H1 (cell line): Measurements from ENCODE around the gene DCDC1. TPM values are rescaled to one million over a fixed set of nuclear protein-coding genes. Genes with fewer than 3 reads are reported as not detected.

Experiments used
- CTCF ChIA-PET: fragments of 300-600 bp; sonication (Branson Sonifier 250); formaldehyde crosslinking; loops from one replicate; lab custom pipeline; 2021; ENCODE audit not compliant: partially characterized antibody; lab: Charles Lee
- POLR2A ChIA-PET: fragments of 300-600 bp; sonication (Branson Sonifier 250); formaldehyde crosslinking; loops from one replicate; lab custom pipeline; 2021; ENCODE audit warnings: inconsistent platforms; ENCODE audit not compliant: partially characterized antibody; lab: Charles Lee
- DNase-seq, 2 experiments: peaks; one replicate each; pipeline versions ENCODE4 v3.0.0 to v3.0.0-alpha.2; 2010 to 2022; ENCODE audit warnings: low spot score in 2 of 2, low read depth in 1 of 2, mixed read lengths in 1 of 2
- FAIRE-seq: peaks from 2 replicates; lab custom pipeline; 2011; peaks lifted over from hg19 to GRCh38; lab: Jason Lieb, UNC
- H2AFZ ChIP-seq: 2 replicates; pipeline ENCODE4 v1.8.1; 2012; ENCODE audit warnings: low read length, inconsistent platforms
- H2AK5ac ChIP-seq: 2 replicates; pipeline ENCODE4 v1.6.1; 2013; ENCODE audit warnings: low read depth, low read length
- H2BK120ac ChIP-seq: replicated peaks from 2 replicates; pipeline ENCODE3; 2013; ENCODE audit warnings: low read depth, low read length, inconsistent platforms
- H2BK12ac ChIP-seq: 2 replicates; pipeline ENCODE4 v1.6.1; 2013; ENCODE audit warnings: low read depth, low read length
- H2BK15ac ChIP-seq: 2 replicates; pipeline ENCODE4 v1.6.1; 2013; ENCODE audit warnings: low read length
- H2BK20ac ChIP-seq: 2 replicates; pipeline ENCODE4 v1.6.1; 2013; ENCODE audit warnings: low read length
- H2BK5ac ChIP-seq: 2 replicates; pipeline ENCODE4 v1.6.1; 2013; ENCODE audit warnings: low read depth, low read length
- H3K14ac ChIP-seq: 2 replicates; pipeline ENCODE4 v1.6.1; 2013; ENCODE audit warnings: inconsistent platforms; ENCODE audit not compliant: insufficient read length
- H3K18ac ChIP-seq: 2 replicates; pipeline ENCODE4 v1.6.1; 2013; ENCODE audit warnings: low read length; ENCODE audit errors: extremely low read depth
- H3K23ac ChIP-seq: 2 replicates; pipeline ENCODE4 v1.6.1; 2013; ENCODE audit warnings: inconsistent platforms; ENCODE audit not compliant: insufficient read length
- H3K23me2 ChIP-seq: 2 replicates; pipeline ENCODE4 v1.6.1; 2013; ENCODE audit warnings: low read depth, low read length
- H3K27ac ChIP-seq: 2 replicates; pipeline ENCODE4 v1.6.1; 2011; ENCODE audit warnings: low read depth, low read length, inconsistent platforms
- H3K27me3 ChIP-seq, 4 experiments: replicated peaks in 1 of 4; 1 replicate in 1 of 4; 2 replicates in 3 of 4; pipeline versions ENCODE4 v1.6.1 to v1.8.1; 2011 to 2013; ENCODE audit warnings: low read length in 3 of 4, mild to moderate bottlenecking in 3 of 4, inconsistent platforms in 2 of 4, mixed read lengths in 2 of 4, moderate library complexity in 1 of 4; ENCODE audit not compliant: control insufficient read depth in 3 of 4, insufficient read depth in 3 of 4; ENCODE audit errors: extremely low read depth in 1 of 4
- H3K36me3 ChIP-seq, 4 experiments: 2 replicates each; pipeline versions ENCODE4 v1.6.1 to v1.8.1; 2011 to 2013; ENCODE audit warnings: mild to moderate bottlenecking in 4 of 4, low read length in 3 of 4, moderate library complexity in 2 of 4, control low read depth in 1 of 4, inconsistent platforms in 1 of 4; ENCODE audit not compliant: insufficient read depth in 4 of 4, control insufficient read depth in 2 of 4
- H3K4ac ChIP-seq: replicated peaks from 2 replicates; pipeline ENCODE3; 2013; ENCODE audit warnings: low read length, low read depth, mixed read lengths, inconsistent platforms; ENCODE audit not compliant: insufficient read length
- H3K4me1 ChIP-seq, 4 experiments: replicated peaks in 1 of 4; 1 replicate in 1 of 4; 2 replicates in 3 of 4; pipeline versions ENCODE4 v1.6.1 to v1.8.1; 2011 to 2013; ENCODE audit warnings: low read length in 3 of 4, inconsistent platforms in 2 of 4, mixed read lengths in 1 of 4; ENCODE audit not compliant: insufficient read depth in 4 of 4, control insufficient read depth in 3 of 4
- H3K4me2 ChIP-seq, 2 experiments: 2 replicates each; pipeline versions ENCODE4 v1.6.1 to v1.8.1; 2011 to 2013; ENCODE audit warnings: low read depth in 2 of 2, low read length in 2 of 2, control low read depth in 1 of 2, inconsistent platforms in 1 of 2, mild to moderate bottlenecking in 1 of 2; ENCODE audit not compliant: insufficient read depth in 1 of 2
- H3K4me3 ChIP-seq, 4 experiments: fragments of 200-600, 300-600 bp in 1 of 4; sonication (generic), shearing (Covaris generic), sonication (Bioruptor Twin) in 1 of 4; 2 replicates each; pipeline versions ENCODE4 v1.5.1 to v1.8.1; 2011 to 2016; ENCODE audit warnings: low read length in 4 of 4, low read depth in 3 of 4, control low read depth in 2 of 4, inconsistent platforms in 2 of 4, mild to moderate bottlenecking in 2 of 4, mixed read lengths in 1 of 4, moderate library complexity in 1 of 4; ENCODE audit not compliant: insufficient read depth in 2 of 4; ENCODE audit errors: extremely low read depth in 1 of 4
- H3K56ac ChIP-seq: replicated peaks from 2 replicates; pipeline ENCODE3; 2013; ENCODE audit warnings: low read depth, mild to moderate bottlenecking, mixed read lengths, low read length, inconsistent platforms; ENCODE audit not compliant: insufficient read length
- H3K79me1 ChIP-seq: 2 replicates; pipeline ENCODE4 v1.6.1; 2013; ENCODE audit warnings: low read depth, low read length, control low read depth
- H3K79me2 ChIP-seq, 2 experiments: 2 replicates each; pipeline versions ENCODE4 v1.6.1 to v1.8.1; 2012 to 2013; ENCODE audit warnings: low read length in 2 of 2, mild to moderate bottlenecking in 2 of 2, inconsistent platforms in 1 of 2; ENCODE audit not compliant: insufficient read depth in 2 of 2, control insufficient read depth in 1 of 2
- H3K9ac ChIP-seq, 4 experiments: replicated peaks in 1 of 4; 1 replicate in 1 of 4; 2 replicates in 3 of 4; pipeline versions ENCODE4 v1.6.1 to v1.8.1; 2011 to 2013; ENCODE audit warnings: low read depth in 3 of 4, low read length in 3 of 4, control low read depth in 2 of 4, mild to moderate bottlenecking in 2 of 4, moderate library complexity in 2 of 4, inconsistent platforms in 1 of 4; ENCODE audit errors: extremely low read depth in 1 of 4
- H3K9me3 ChIP-seq, 2 experiments: 2 replicates each; pipeline versions ENCODE4 v1.6.1 to v1.8.1; 2012 to 2013; ENCODE audit warnings: mild to moderate bottlenecking in 2 of 2, moderate library complexity in 2 of 2, control low read depth in 1 of 2, inconsistent platforms in 1 of 2, low read depth in 1 of 2, low read length in 1 of 2, mixed read lengths in 1 of 2; ENCODE audit not compliant: insufficient read depth in 2 of 2
- H4K20me1 ChIP-seq, 2 experiments: replicated peaks in 1 of 2; 2 replicates each; pipeline versions ENCODE3 to v1.8.1; 2011 to 2013; ENCODE audit warnings: inconsistent platforms in 2 of 2, low read length in 2 of 2, mild to moderate bottlenecking in 1 of 2; ENCODE audit not compliant: insufficient read depth in 2 of 2, control insufficient read depth in 1 of 2
- H4K5ac ChIP-seq: 2 replicates; pipeline ENCODE4 v1.6.1; 2013; ENCODE audit warnings: low read length, low read depth, mixed read lengths, inconsistent platforms; ENCODE audit not compliant: insufficient read length
- H4K8ac ChIP-seq: 2 replicates; pipeline ENCODE4 v1.8.0; 2013; ENCODE audit warnings: mild to moderate bottlenecking, moderate library complexity, low read length, inconsistent platforms; ENCODE audit not compliant: insufficient read depth; ENCODE audit errors: extremely low read depth
- H4K91ac ChIP-seq: replicated peaks from 2 replicates; pipeline ENCODE3; 2013; ENCODE audit warnings: low read length, mixed read lengths, inconsistent platforms; ENCODE audit not compliant: insufficient read length
- ATF3 ChIP-seq: IDR thresholded peaks from 2 replicates; pipeline ENCODE4 v1.6.1; 2011; ENCODE audit warnings: low read depth, mild to moderate bottlenecking, low read length; ENCODE audit not compliant: insufficient read depth
- CHD1 ChIP-seq: IDR thresholded peaks from 2 replicates; pipeline ENCODE4 v1.6.1; 2012; ENCODE audit warnings: low read depth, low read length, improper control_type of control experiment
- CHD2 ChIP-seq: IDR thresholded peaks from 2 replicates; pipeline ENCODE4 v1.6.1; 2012; ENCODE audit warnings: low read length, improper control_type of control experiment
- JUN ChIP-seq: IDR thresholded peaks from 2 replicates; pipeline ENCODE4 v1.6.1; 2011; ENCODE audit warnings: low read depth, mild to moderate bottlenecking, improper control_type of control experiment, low read length
- SAP30 ChIP-seq: fragments of 300-600 bp; sonication (generic); IDR thresholded peaks from 2 replicates; pipeline ENCODE4 v1.7.1; 2012; ENCODE audit warnings: low read length, moderate library complexity, mild to moderate bottlenecking, inconsistent platforms; ENCODE audit not compliant: insufficient read depth, insufficient replicate concordance
- SIX5 ChIP-seq: IDR thresholded peaks from 2 replicates; pipeline ENCODE4 v1.6.1; 2011; ENCODE audit warnings: mild to moderate bottlenecking, low read depth, low read length
- TBP ChIP-seq: IDR thresholded peaks from 2 replicates; pipeline ENCODE4 v1.6.1; 2011; ENCODE audit warnings: low read depth, low read length, improper control_type of control experiment
- TCF12 ChIP-seq: IDR thresholded peaks from 2 replicates; pipeline ENCODE4 v1.6.1; 2011; ENCODE audit warnings: low read depth, mild to moderate bottlenecking, low read length
- USF2 ChIP-seq: IDR thresholded peaks from 2 replicates; pipeline ENCODE4 v1.6.1; 2011; ENCODE audit warnings: low read length, improper control_type of control experiment
- WGBS, 2 experiments: shearing (Covaris generic) in 1 of 2; methylation state at CpG; one replicate each; pipeline versions ENCODE4 v1.1.6 to v1.1.7; 2013 to 2015; ENCODE audit warnings: low lambda C conversion rate in 2 of 2, mixed read lengths in 2 of 2, inconsistent platforms in 1 of 2, low coverage in 1 of 2, missing lambda C conversion rate in 1 of 2; ENCODE audit not compliant: insufficient replicate concordance in 2 of 2, insufficient coverage in 1 of 2, insufficient read length in 1 of 2; ENCODE audit errors: extremely low coverage in 1 of 2, missing lambda C conversion rate in 1 of 2; 5-methylcytosine and 5-hydroxymethylcytosine counted together
- polyA plus RNA-seq, 7 experiments: library from polyadenylated mRNA; depleted of rRNA in 3 of 7; stranded (reverse) in 5 of 7; unstranded in 2 of 7; fragments of >200 nt in 5 of 7; fragments of 200-250 nt in 2 of 7; gene quantifications; 1 replicate in 5 of 7; 2 replicates in 1 of 7; 4 replicates in 1 of 7; pipeline versions ENCODE4 v1.2.1 to v1.2.3, GENCODE V29; 2011 to 2013; ENCODE audit warnings: missing spikeins in 2 of 7, mixed read lengths in 2 of 7
- total RNA-seq: library from RNA; stranded (reverse); fragmentation: NEBNext Ultra II Directional; extraction: Animal tissue kit (Norgen Biotek cat#: 25700); gene quantifications from 2 replicates; pipeline ENCODE4 v1.2.1, GENCODE V29; 2021

DCDC1 gene
- total and polyA plus RNA-seq, 2 of the 8 experiments (the other 6 are each of a cell fraction or from before 2014, with no cell fraction given) = 0.15 to 0.56 TPM

GRCh38 chr11:30893318-30893717, 476.2 kb downstream of the DCDC1 start:
- H3K79me1 ChIP-seq = no peaks in the 10 kb centered on the region
- no peaks in the 10 kb centered on the region for H3K79me2 ChIP-seq
- H2BK120ac ChIP-seq = no peak overlapping the region
- H3K4me2 ChIP-seq = no peak overlapping the region
- H2BK15ac ChIP-seq = no peak overlapping the region
- DNase-seq (no peak), FAIRE-seq (no peak)
- no peak overlapping the region for H4K91ac ChIP-seq
- ChIA-PET POLR2A (no interaction called here), CTCF (no interaction called here)
- no peaks in the 10 kb centered on the region for H3K9me3 ChIP-seq
- no peaks in the 10 kb centered on the region for H3K4me1 ChIP-seq
- no peak overlapping the region for H3K56ac ChIP-seq
- no peak overlapping the region for H2AFZ ChIP-seq
- H3K9ac ChIP-seq = no peak overlapping the region
- H2BK12ac ChIP-seq = no peak overlapping the region
- no peaks in the 10 kb centered on the region for H3K36me3 ChIP-seq
- no peaks in the 10 kb centered on the region for H4K20me1 ChIP-seq
- H3K18ac ChIP-seq = no peak overlapping the region
- no peaks in the 10 kb centered on the region for H3K23me2 ChIP-seq
- H2AK5ac ChIP-seq = no peak overlapping the region
- H4K8ac ChIP-seq = no peak overlapping the region
- no peak overlapping the region for H3K14ac ChIP-seq
- WGBS, 2 experiments = 87% methylated on average over 3 of the region's 3 CpGs; no CpG with 5 or more reads in 1 of the 2 experiments
- no peak overlapping the region for H2BK5ac ChIP-seq
- H3K4me3 ChIP-seq = no peak overlapping the region
- H3K4ac ChIP-seq = no peak overlapping the region
- no peak overlapping the region for H4K5ac ChIP-seq
- no peaks in the 10 kb centered on the region for H3K27me3 ChIP-seq
- H3K27ac ChIP-seq = no peak overlapping the region
- no peak overlapping the region for H2BK20ac ChIP-seq
- no peak overlapping the region for H3K23ac ChIP-seq
- no peak for TF ChIP-seq TCF12
- TF ChIP-seq SAP30 = no peak
- no peak for TF ChIP-seq TBP
- no peak for TF ChIP-seq CHD1
- TF ChIP-seq SIX5 = no peak
- no peak for TF ChIP-seq USF2
- TF ChIP-seq CHD2 = no peak
- no peak for TF ChIP-seq ATF3
- no peak for TF ChIP-seq JUN
